Left renal pelvis (tissue), 4 donors: ENCODE measurements around the gene SLC30A4. TPM values are rescaled to one million over a fixed set of nuclear protein-coding genes. Genes with fewer than 3 reads are reported as not detected.
"Not testable (repeated sequence)": the region's sequence is repeated elsewhere in the genome, so short reads cannot be mapped to it uniquely, and the experiment has no call there.

Source experiments
- DNase-seq, 4 donors: peaks; one replicate each; pipeline ENCODE4 v3.0.0-alpha.2; 2013; ENCODE audit warnings: low read depth in 4 of 4, low spot score in 3 of 4
- polyA plus RNA-seq, 4 donors: library from polyadenylated mRNA; unstranded; fragments of 120-200 nt; gene quantifications; one replicate each; pipeline ENCODE4 v1.2.1, GENCODE V29; 2013; ENCODE audit not compliant: insufficient read length in 4 of 4

The SLC30A4 gene
- polyA plus RNA-seq, 4 donors, result 8.6 to 12.4 (median 8.7) TPM

DNA sequence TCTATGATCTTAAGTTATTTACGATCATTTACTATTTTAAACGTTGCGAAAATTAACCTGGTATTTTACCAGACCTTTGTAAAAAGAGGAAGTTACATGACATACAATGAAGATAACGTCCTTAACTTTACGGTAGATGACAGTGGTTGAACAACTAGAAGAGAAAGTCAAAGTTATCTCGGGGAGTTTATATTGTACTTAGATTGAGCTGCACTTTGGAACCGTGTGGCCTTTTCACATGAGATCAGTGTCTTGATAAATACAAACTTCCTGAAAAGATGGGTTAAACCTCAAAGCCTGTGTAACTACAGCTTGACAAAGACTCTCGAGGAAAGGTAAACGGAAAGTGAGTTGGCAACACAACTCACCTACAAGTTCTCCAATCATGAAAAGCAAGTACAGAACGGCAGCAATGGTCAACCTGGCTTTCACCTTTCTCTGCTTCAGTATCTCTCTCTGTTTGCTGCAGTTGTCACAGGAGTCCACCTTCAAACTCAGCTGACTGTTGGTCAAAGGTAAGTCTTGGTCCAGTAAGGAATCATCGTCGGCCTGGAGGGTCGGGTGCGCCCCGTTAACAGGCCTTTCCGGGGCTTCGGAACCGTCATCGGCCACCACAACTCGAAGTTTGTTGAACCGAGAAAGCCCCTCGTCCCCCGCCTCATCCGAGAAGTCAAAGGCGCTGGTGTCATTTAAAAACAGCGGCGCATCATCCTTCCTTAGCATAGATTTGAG, 793 bp downstream of the SLC30A4 start:
- DNase-seq, result peak; percentile 8 to 29 (median 16)

DNA sequence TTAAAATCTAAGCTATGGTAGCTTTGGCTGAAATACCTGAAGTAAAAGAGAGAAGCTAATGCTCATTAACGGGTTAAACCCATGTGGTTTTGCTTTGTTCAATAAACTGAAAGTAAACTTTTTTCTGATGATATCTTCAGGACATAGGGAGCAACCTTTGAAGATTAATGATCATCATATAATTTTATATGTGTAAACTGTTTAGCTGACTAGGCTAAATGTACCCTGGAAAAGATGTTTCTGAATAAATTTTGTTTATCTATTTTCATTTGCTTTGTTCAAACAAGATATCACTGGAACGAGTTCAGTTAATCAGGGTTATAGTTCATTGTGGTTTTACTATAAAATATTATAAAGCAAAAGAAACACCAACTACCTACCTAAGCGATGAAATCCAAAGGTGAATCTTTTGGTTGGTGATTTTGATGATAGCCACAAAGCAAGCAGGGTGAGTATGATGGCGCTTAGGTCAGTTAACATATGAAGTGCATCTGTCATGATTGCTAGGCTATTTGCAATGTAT, 11.7 kb downstream of the SLC30A4 start:
- no peak for DNase-seq

DNA sequence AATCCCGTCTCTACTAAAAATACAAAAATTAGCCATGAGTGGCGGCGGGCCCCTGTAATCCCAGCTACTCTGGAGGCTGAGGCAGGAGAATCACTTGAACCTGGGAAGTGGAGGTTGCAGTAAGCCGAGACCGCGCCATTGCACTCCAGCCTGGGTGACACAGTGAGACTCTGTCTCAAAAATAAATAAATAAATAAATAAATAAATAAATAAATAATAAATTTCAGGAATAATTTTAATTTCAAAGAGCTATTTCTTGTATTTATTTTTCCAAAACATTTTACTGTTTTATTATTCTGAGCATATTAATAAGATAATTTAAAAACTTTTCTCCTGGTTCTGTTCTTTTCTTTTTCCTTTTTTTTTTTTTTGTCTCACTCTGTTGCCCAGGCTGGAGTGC, 15.4 kb downstream of the SLC30A4 start:
- not testable (repeated sequence) for DNase-seq

DNA sequence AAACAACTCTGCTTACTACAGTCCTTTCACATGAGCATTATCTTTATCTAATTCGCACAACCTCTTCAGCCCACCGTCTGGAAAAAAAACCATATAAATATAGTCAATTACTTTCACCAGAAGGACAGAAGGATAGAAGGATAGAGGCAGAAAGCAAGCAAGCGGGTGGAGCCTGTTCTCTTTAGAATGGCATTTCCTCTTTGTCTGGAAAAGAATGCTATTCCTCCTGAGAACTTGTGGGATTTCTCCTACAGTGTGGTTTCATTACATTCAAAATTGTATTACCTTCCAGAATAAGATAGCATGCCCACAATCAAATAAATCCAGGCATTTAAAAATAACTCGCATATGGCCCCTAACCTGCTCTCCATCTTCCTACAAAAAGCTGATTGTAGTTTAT, 23.1 kb downstream of the SLC30A4 start:
- no peak for DNase-seq

DNA sequence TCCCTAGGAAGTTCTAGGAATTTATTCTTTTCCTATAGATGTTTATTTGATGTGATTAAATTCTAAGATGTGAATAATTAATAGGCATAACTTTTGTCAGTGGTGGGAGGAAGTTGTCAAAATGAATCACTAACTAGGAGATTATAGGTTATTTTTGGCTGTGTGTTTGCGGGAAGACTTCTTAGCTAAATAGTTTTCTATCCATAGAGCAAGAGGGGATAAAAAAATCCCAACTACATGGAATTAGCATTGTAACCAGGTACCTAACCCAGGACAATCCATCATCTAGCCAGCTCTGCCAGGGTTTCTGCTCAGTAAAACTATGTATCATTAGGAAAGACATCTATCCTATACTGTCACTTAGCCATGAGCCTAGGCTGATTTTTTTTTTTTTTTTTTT, 23.9 kb downstream of the SLC30A4 start:
- DNase-seq, result no peak

DNA sequence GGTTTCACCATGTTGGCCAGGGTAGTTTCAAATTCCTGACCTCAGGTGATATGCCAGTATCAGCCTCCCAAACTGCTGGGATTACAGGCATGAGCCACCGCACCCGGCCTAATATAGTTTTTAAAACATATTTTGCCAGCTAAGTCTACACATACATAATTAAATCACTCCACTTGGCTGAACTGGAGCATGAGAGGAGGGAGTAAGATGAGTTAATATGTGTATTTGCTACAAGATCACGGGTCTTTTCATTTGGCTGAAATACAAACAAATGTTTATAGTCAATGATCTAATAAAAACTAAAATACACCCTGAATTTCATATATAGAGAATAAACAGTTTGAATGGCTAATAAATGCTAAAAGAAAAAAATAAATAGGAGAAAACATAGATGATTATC, 25.3 kb downstream of the SLC30A4 start:
- DNase-seq, result no peak

DNA sequence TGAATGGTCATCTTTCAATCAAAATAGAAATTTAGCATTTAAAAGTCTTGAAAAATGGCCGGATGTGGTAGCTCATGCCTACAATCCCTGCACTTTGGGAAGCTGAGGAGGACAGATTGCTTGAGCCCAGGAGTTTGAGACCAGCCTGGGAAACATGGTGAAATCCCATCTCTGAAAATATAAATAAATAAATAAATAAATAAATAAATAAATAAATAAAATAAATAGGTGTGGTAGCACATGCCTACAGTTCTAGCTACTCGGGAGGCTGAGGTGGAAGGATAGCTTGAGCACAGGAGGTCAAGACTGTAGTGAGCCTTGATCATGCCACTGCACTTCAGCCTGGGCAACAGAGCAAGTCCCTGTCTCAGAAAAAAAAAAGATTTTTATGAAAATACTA, 25.9 kb downstream of the SLC30A4 start:
- DNase-seq, result no peak

DNA sequence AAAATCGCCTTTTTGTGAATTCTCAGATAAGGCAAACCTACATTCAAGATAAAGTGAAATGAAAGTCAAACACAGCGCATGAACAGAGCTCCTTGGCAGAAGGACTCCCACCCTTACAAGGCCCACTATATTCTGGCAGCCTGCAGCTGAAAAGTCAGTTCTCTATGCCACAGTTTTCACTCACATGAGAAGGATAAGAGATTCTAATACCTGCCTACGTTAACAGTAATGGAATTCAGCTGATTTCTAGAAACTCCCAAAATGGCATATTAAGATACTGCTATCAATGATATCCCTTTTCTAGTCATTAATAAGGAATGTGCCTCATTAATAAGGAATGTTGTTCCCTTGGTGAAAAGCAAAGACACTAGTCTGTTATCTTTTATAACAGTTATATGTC, 27.0 kb downstream of the SLC30A4 start:
- no peak for DNase-seq

DNA sequence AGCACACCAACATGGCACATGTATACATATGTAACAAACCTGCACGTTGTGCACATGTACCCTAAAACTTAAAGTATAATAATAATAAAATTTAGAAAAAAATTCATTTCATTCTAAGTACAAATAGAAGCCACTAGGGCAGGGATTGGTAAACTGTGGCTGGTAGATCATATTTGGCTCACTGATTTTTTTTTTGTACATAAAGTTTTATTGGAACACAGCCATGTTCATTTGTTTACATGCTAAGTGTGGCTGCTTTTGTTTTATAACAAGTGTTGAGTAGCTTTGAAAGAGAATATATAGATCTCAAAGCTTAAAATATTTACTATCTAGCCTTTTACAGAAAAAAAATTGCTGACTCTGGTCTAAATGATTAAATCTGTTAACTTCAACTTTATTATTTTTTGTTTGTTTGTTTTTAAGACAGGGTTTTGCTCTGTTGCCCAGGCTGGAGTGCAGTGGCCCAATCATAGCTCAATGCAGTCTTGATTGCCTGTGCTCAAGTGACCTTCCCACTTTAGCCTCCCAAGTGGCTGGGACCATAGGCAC, 32.8 kb downstream of the SLC30A4 start:
- no peak for DNase-seq

DNA sequence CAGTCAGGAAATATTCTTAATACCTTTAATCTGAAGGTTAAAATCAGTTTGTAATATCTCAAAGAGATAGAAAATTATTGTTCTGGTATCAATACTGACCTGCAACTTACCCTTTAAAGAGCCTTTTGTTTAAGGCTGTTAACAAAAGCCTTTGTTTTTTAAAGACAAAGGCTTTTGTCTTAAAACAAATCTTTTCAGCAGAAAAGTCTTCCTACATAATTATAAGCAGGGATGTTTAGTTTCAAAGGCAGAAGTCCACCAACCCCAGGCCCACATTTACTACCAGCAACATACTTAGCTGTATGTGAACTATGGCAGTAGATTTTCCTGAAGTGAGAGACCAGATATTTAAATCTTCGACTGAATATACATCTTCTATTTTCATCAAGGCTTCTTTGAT, 36.2 kb downstream of the SLC30A4 start:
- no peak for DNase-seq

DNA sequence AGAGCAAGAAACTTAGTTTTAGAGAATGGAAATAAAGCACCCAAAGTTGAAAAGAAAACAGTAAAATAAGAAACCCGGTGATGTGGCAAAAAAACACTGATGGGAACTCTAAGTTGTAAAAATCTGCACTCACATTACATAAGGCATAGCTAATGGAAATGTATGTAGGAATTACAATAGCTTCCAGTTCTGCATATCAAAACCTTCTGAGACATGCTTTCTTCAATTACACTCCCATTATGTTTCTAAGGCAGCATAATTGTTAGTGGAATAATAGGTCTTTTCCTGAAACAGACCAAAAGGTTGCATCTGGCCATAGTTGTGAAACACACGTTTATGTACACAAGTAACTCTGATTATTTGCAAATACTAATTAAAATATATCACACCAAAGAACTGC, 41.4 kb downstream of the SLC30A4 start:
- DNase-seq, result no peak

DNA sequence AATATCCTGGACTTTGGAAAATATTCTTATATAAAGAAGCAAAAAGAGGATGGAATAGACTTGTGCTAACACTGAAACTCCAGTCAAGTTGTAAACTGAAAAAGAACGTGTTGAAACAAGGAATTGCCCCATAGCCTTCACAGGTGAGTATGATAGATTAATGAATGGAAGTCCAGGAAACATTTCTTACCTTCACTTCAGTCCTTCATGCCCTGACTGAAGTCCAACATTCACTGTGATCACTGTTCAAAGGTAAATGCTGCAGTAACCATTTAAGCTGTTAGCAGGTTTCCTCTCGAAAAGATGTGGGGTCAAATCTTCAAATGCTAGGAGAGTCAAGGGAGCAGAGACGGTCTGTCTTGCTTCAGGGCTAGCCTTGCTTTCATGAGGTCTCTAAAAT, 46.1 kb downstream of the SLC30A4 start:
- DNase-seq, result no peak

DNA sequence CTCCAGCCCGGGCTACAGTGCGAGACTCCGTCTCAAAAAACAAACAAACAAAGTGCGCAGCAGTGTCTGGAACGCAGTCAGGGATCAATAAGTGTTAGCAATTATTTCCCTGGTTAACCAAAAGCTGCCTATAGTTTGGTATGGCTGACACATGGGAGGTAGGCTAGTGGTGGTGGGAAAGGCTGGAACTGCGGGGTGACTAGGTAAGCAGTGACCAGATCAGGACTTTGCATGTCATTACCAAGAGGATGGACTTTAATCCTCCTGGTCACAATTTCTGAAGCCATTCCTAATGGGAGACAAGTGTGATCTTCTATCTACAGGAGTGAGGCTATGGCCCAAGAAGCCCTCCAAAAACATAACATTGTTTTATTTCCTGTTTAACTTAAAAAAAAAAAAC, 47.8 kb downstream of the SLC30A4 start:
- no peak for DNase-seq

DNA sequence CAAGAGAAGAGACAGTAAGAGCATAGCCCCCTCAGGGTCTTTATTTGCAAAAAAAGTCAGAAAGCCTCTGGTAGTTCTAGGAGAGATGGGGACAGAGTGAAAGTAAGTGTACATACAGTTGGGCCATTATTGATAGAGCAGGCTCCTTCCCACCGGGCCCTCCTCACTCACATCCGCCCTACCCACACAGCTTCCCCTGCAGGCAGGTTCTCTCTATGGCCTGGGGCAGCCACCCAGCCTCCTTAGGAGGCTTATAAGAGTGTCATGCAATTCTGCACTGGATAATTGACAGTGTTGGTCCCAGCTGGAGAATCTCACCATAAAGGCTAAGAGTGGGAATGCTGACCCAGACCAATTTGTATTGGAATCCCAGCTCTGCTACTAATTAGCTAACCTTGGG, 49.5 kb downstream of the SLC30A4 start:
- no peak for DNase-seq

DNA sequence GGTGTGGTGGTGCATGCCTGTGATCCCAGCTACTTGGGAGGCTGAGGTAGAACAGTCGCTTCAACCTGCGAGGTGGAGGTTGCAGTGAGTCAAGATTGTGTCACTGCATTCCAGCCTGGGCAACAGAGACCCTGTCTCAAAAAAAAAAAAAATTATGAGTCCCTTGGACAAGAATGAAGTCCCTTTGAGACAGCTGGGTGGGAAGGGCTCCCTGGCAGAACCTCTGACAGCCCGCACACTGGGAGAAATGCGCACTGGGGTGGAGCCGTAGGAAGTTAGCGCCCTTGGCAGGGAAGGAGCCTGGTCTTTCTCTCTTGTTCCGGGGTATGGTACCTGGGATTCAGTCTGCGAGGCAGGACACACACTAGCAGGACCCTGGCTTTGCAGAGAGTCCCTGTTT, 51.4 kb downstream of the SLC30A4 start:
- no peak for DNase-seq

DNA sequence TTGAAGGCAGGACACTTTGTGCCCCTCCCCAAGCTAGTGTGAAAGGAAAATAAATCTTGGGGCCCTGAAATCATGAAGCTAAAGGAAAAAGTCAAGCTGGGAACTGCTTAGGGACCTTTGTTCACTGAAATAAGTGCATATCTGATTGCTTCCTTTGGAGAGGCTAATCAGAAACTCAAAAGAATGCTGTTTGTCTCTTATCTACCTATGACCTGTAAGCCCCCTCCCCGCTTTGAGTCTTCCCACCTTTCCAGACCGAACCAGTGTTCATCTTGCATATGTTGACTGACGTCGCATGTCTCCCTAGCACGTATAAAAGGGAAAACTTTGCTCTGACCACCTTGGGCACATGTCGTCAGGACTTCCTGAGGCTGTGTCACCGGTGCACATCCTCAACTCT, 53.1 kb downstream of the SLC30A4 start:
- no peak for DNase-seq

DNA sequence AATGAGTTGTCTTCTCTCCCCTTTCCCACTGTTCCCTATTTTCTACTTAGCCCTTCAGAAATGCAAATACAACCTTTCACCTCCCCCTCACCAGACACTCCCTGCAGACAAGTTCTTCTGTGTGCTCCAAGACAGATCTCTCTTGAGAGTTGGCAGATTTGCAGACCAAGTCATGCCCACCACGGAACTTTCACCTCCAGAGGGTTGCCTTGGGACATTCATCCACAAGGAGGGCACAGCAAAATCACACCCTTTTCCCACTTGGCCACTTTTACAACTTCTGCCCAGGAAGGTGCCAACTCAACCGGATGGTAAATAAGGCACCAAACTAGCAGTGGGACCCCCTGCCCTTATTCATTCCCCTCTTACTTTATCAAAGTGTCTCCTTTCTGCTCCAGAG, 53.5 kb downstream of the SLC30A4 start:
- no peak for DNase-seq

DNA sequence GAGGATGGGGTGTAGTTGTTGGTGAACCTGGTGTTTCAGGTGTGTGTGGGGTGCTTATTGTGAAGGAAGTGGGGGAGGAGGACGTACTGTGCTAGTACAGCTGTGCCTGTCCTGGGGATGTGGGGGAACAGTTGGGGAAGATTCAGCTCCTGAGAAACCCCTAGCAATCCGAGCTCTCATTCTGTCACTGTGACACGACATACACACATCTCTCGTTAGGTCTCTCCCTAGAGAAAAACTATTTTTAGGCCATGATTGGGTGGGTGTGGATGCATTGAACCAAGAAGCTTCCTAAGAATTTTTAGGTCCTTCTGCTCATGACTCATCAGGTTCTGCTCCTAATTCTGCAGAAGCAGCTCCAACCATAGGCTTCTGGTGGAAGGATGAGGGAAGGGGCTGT, 54.3 kb downstream of the SLC30A4 start:
- DNase-seq, result no peak

DNA sequence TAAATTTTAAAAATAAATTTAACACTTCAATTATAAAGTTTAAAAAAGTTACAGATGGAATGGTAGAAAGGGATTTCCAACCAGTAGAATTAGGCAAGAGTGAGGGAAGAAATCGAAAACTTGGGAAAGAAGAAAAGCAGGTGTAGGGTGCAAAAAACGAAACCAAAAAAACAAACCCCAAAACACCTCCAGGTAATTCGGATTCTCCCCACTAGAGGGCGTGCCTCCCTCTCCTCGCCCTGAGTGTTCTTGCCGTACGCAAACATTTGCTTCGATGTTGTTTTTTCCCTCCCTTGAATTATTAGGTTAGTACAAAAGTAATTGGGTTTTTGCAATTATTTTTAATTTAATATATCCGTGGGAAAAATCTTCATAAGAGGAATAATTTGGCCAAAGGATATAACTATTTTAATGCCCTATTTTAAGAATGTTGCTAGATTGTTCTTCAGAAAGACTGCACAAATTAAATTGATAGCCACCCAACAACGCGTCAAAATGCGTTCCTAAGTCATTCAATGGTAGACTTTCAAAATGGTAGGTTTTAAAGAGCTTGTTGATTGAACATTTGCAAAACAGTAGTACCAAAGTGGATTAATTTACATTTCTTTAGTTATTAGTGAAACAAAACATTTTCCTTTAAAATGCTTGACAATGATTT, 63.7 kb downstream of the SLC30A4 start:
- DNase-seq, result peak in 3 of 4 donors; percentile 48 to 53 (median 51)

DNA sequence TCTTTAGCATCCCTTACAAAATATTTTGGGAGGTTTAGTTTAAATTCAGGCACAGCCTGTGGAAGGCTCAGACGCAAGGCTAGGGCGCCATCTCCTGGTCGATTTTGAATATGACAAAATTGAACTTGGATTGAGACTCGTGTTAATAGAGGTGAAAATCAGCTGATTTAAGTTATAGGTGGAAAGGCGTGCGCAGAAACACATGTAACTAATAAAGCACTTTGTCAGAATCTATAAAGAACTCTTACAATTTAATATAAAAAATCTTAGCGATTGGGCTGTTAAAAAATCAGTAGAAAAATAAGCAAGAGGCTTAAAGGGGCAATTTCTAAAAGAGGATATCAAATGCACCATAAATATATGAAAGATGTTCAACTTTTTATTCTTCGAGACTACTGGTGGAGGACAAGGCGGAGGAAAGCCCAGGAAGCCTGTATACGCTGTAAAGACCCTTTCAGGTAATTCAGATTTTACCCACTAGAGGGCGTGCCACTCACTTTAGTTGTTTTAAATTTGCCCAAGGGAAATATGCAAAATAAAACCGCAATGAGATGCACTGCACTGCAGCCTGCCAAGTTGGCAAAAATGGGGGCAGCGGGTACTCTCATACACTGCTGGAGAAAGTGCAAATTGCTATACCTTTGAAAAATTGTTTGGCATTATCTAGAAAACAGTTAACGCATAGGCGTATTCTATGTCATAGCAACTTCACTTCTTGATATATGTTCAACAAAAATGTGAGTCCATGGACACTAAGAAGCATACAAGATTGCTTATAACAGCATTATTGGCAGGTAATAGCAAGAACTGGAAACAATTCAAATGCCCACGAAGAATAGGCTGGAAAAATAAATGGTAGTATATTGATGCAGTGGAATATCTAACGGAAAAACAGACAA, 64.7 kb downstream of the SLC30A4 start:
- DNase-seq, result peak; percentile 64 to 81 (median 76)

DNA sequence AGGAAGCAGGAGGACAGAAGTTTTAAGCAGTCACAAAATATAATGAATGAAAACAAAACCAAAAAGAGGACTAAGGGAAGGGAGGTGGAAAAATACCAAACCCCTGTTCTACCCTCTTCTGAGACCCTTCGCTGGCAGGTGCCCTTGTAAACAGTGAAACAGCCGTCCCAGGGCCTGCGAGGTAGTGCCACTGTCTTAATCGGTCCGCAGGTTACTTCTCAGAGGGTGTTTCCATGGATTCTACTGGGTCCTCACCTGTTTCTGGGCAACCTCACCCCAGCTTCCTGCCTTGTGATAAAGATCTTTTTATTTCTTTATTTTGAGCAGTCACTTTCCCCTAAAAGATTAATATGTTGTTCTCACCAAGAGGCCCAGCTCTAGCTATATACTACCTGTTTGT, 65.3 kb downstream of the SLC30A4 start:
- no peak for DNase-seq
